HEK293 (cell line): Measurements from ENCODE around the gene IMPACT.

Source experiments
- CTCF ChIA-PET: fragments of 350-600 bp; formaldehyde crosslinking; extraction: SDS; loops from one replicate; lab custom pipeline; 2021; ENCODE audit warnings: antibody characterized with exemption; lab: Yijun Ruan, JAX
- POLR2A ChIA-PET: fragments of 300-600 bp; formaldehyde crosslinking; extraction: SDS; loops from one replicate; lab custom pipeline; 2020; ENCODE audit warnings: antibody characterized with exemption, inconsistent platforms; lab: Yijun Ruan, JAX
- H3K27ac ChIP-seq: fragments of 200-500 bp; sonication (Bioruptor generic); 2 replicates; pipeline ENCODE4 v1.5.1; 2014; ENCODE audit warnings: low read depth, low read length, control low read depth, inconsistent platforms; ENCODE audit errors: extremely low read depth
- H3K36me3 ChIP-seq, 2 experiments: fragments of 200-500 bp in 1 of 2; sonication (Bioruptor generic) in 1 of 2; 1 replicate in 1 of 2; 2 replicates in 1 of 2; pipeline ENCODE4 v1.5.1; 2014 to 2017; ENCODE audit warnings: inconsistent platforms in 2 of 2, low read length in 2 of 2; ENCODE audit not compliant: control insufficient read depth in 2 of 2, insufficient read depth in 1 of 2
- H3K4me1 ChIP-seq: fragments of 200-500 bp; sonication (Bioruptor generic); 2 replicates; pipeline ENCODE4 v1.5.1; 2014; ENCODE audit warnings: mild to moderate bottlenecking, low read length, inconsistent platforms; ENCODE audit not compliant: control insufficient read depth, insufficient read depth
- H3K4me3 ChIP-seq: 2 replicates; pipeline ENCODE4 v1.5.1; 2011; ENCODE audit warnings: low read depth, mild to moderate bottlenecking, control low read depth, low read length, moderate library complexity
- H3K9me3 ChIP-seq: fragments of 200-500 bp; sonication (Bioruptor generic); 2 replicates; pipeline ENCODE4 v1.5.1; 2014; ENCODE audit warnings: low read depth, low read length, inconsistent platforms; ENCODE audit not compliant: control insufficient read depth, insufficient read depth
- BCL11A ChIP-seq: fragments of 450-650 bp; formaldehyde crosslinking; IDR thresholded peaks from 2 replicates; pipeline ENCODE4 v1.5.1; 2016; ENCODE audit warnings: low read depth, missing biosample characterization, missing genetic modification characterization
- GLI2 ChIP-seq: fragments of 450-650 bp; formaldehyde crosslinking; IDR thresholded peaks from 2 replicates; pipeline ENCODE4; 2017; ENCODE audit warnings: missing biosample characterization, missing genetic modification characterization, low read depth, borderline replicate concordance
- GLI4 ChIP-seq: fragments of 450-650 bp; formaldehyde crosslinking; IDR thresholded peaks from 2 replicates; pipeline ENCODE4 v1.5.1; 2016; ENCODE audit warnings: missing biosample characterization, missing genetic modification characterization
- GLIS2 ChIP-seq: fragments of 450-650 bp; formaldehyde crosslinking; IDR thresholded peaks from 2 replicates; pipeline ENCODE4 v1.5.1; 2016; ENCODE audit warnings: missing biosample characterization, missing genetic modification characterization
- KLF8 ChIP-seq: fragments of 450-650 bp; formaldehyde crosslinking; IDR thresholded peaks from 2 replicates; pipeline ENCODE4 v1.5.1; 2016; ENCODE audit warnings: missing biosample characterization, missing genetic modification characterization
- MYNN ChIP-seq: fragments of 450-650 bp; formaldehyde crosslinking; IDR thresholded peaks from 2 replicates; pipeline ENCODE4 v1.5.1; 2016; ENCODE audit warnings: missing biosample characterization, missing genetic modification characterization, borderline replicate concordance
- OSR2 ChIP-seq: fragments of 450-650 bp; formaldehyde crosslinking; IDR thresholded peaks from 2 replicates; pipeline ENCODE4 v1.5.1; 2016; ENCODE audit warnings: missing biosample characterization, missing genetic modification characterization
- SCRT2 ChIP-seq: fragments of 450-650 bp; formaldehyde crosslinking; IDR thresholded peaks from 2 replicates; pipeline ENCODE4 v1.5.1; 2016; ENCODE audit warnings: missing biosample characterization, missing genetic modification characterization
- SP2 ChIP-seq: fragments of 450-650 bp; formaldehyde crosslinking; IDR thresholded peaks from 2 replicates; pipeline ENCODE4 v1.5.1; 2016; ENCODE audit warnings: missing biosample characterization, missing genetic modification characterization
- ZNF214 ChIP-seq: fragments of 450-650 bp; formaldehyde crosslinking; IDR thresholded peaks from 2 replicates; pipeline ENCODE4 v1.5.1; 2017; ENCODE audit warnings: missing biosample characterization, mild to moderate bottlenecking, missing genetic modification characterization, borderline replicate concordance
- ZNF341 ChIP-seq: fragments of 450-650 bp; formaldehyde crosslinking; IDR thresholded peaks from 2 replicates; pipeline ENCODE4; 2016; ENCODE audit warnings: low read depth, missing biosample characterization, missing genetic modification characterization
- ZNF416 ChIP-seq: fragments of 450-650 bp; formaldehyde crosslinking; IDR thresholded peaks from 2 replicates; pipeline ENCODE4 v1.5.1; 2016; ENCODE audit warnings: missing biosample characterization, missing genetic modification characterization
- ZNF473 ChIP-seq: fragments of 450-650 bp; formaldehyde crosslinking; IDR thresholded peaks from 2 replicates; pipeline ENCODE4 v1.5.1; 2017; ENCODE audit warnings: missing biosample characterization, missing genetic modification characterization
- ZNF48 ChIP-seq: fragments of 450-650 bp; formaldehyde crosslinking; IDR thresholded peaks from 2 replicates; pipeline ENCODE4 v1.5.1; 2016; ENCODE audit warnings: missing biosample characterization, missing genetic modification characterization
- ZNF501 ChIP-seq: fragments of 450-650 bp; formaldehyde crosslinking; IDR thresholded peaks from 2 replicates; pipeline ENCODE4 v1.5.1; 2016; ENCODE audit warnings: missing biosample characterization, missing genetic modification characterization
- ZNF514 ChIP-seq: fragments of 450-650 bp; formaldehyde crosslinking; IDR thresholded peaks from 2 replicates; pipeline ENCODE4 v1.5.1; 2016; ENCODE audit warnings: missing biosample characterization, missing genetic modification characterization
- ZNF530 ChIP-seq: fragments of 450-650 bp; formaldehyde crosslinking; IDR thresholded peaks from 2 replicates; pipeline ENCODE4 v1.5.1; 2016; ENCODE audit warnings: low read depth, missing biosample characterization, missing genetic modification characterization
- ZNF549 ChIP-seq: fragments of 450-650 bp; IDR thresholded peaks from 2 replicates; pipeline ENCODE4 v1.5.1; 2018; ENCODE audit warnings: missing biosample characterization, missing genetic modification characterization, mild to moderate bottlenecking, inconsistent platforms, moderate library complexity
- ZNF585B ChIP-seq: fragments of 450-650 bp; formaldehyde crosslinking; IDR thresholded peaks from 2 replicates; pipeline ENCODE4 v1.5.1; 2016; ENCODE audit warnings: missing biosample characterization, missing genetic modification characterization
- ZNF670 ChIP-seq: fragments of 450-650 bp; formaldehyde crosslinking; IDR thresholded peaks from 2 replicates; pipeline ENCODE4 v1.5.1; 2016; ENCODE audit warnings: missing biosample characterization, missing genetic modification characterization, low read depth
- ZNF785 ChIP-seq: fragments of 450-650 bp; formaldehyde crosslinking; IDR thresholded peaks from 2 replicates; pipeline ENCODE4 v1.5.1; 2016; ENCODE audit warnings: missing biosample characterization, missing genetic modification characterization
- TF ChIP-seq, protein P1 (sequence below): fragments of 450-650 bp; formaldehyde crosslinking; IDR thresholded peaks from 2 replicates; pipeline ENCODE4 v1.5.1; 2016; ENCODE audit warnings: missing biosample characterization, missing genetic modification characterization, low read depth
- TF ChIP-seq, protein P2 (sequence below): fragments of 450-650 bp; formaldehyde crosslinking; optimal IDR thresholded peaks from 2 replicates; pipeline ENCODE3; 2016; ENCODE audit warnings: missing biosample characterization, mild to moderate bottlenecking, missing genetic modification characterization
- TF ChIP-seq, protein P3 (sequence below): sonication (generic); formaldehyde crosslinking; IDR thresholded peaks from 2 replicates; pipeline ENCODE4 v1.8.1; 2022; ENCODE audit warnings: mild to moderate bottlenecking, moderate library complexity, missing genetic modification reagents

IMPACT gene

DNA sequence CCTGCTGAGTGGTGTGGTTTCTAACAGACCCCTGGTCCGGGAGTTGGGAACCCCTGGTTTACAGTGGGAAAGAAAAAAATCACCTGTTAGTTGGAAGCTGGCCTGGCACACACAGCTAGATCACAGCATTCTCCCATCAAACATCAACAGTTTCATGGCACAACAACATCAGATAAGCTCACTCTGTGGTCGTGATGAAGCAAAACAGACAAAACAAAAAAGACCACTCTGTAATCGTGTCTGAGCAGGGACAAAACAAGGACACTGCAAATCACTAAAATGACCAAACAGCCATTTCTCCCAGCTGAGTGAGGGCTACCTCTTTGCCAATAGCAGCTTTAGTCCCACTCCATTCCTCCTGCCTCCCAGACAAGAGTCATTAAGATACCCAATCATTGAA, 9.0 kb upstream of the IMPACT start (continued):
- TF ChIP-seq, protein P1, sequence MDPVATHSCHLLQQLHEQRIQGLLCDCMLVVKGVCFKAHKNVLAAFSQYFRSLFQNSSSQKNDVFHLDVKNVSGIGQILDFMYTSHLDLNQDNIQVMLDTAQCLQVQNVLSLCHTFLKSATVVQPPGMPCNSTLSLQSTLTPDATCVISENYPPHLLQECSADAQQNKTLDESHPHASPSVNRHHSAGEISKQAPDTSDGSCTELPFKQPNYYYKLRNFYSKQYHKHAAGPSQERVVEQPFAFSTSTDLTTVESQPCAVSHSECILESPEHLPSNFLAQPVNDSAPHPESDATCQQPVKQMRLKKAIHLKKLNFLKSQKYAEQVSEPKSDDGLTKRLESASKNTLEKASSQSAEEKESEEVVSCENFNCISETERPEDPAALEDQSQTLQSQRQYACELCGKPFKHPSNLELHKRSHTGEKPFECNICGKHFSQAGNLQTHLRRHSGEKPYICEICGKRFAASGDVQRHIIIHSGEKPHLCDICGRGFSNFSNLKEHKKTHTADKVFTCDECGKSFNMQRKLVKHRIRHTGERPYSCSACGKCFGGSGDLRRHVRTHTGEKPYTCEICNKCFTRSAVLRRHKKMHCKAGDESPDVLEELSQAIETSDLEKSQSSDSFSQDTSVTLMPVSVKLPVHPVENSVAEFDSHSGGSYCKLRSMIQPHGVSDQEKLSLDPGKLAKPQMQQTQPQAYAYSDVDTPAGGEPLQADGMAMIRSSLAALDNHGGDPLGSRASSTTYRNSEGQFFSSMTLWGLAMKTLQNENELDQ (tag by site-specific recombination): no peak
- TF ChIP-seq ZNF549 (no peak), SP2 (tag by site-specific recombination) (no peak), GLI4 (tag by site-specific recombination) (no peak)
- TF ChIP-seq, all 188 proteins: peak for 0

DNA sequence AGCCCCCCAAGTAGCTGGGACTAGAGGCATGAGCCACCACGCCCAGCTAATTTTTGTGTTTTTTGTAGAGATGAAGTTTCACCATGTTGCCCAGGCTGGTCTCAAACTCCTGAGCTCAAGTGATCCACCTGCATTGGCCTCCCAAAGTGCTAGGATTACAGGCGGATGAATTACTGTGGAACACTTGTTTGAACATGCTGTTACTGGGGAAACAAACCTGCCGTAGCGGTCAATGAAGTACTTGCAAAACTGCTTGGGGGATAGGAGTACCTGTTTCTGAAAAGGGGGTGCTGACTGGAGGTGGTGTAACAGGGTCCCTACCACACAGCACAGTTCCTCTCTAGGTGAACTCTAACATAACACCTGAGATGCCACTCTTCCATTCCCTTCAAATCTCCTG, 5.9 kb upstream of the IMPACT start:
- Histone ChIP-seq H3K4me3 (no peak overlapping the region), H3K9me3 (no peaks in the 10 kb centered on the region), H3K27ac (no peak overlapping the region), H3K36me3 (no peaks in the 10 kb centered on the region), H3K4me1 (no peaks in the 10 kb centered on the region)
- CTCF ChIA-PET: interaction anchor here (0.6 kb wide), 1 partner anchor 387 kb away, joined by 3 read pairs; no protein-coding TSS in a partner anchor
- POLR2A ChIA-PET: interaction anchor here (1.7 kb wide), 1 partner anchor 23 kb away, joined by 3 read pairs; the partner anchor contains the start of gene OSBPL1A
- no peak for TF ChIP-seq ZNF214 (tag by site-specific recombination)
- TF ChIP-seq BCL11A: no peak
- TF ChIP-seq, protein P2, sequence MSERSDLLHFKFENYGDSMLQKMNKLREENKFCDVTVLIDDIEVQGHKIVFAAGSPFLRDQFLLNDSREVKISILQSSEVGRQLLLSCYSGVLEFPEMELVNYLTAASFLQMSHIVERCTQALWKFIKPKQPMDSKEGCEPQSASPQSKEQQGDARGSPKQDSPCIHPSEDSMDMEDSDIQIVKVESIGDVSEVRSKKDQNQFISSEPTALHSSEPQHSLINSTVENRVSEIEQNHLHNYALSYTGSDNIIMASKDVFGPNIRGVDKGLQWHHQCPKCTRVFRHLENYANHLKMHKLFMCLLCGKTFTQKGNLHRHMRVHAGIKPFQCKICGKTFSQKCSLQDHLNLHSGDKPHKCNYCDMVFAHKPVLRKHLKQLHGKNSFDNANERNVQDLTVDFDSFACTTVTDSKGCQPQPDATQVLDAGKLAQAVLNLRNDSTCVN: no peak
- no peak for TF ChIP-seq ZNF341 (tag by site-specific recombination)
- TF ChIP-seq KLF8 (tag by site-specific recombination): no peak
- TF ChIP-seq ZNF530 (tag by site-specific recombination): no peak
- TF ChIP-seq ZNF473 (tag by site-specific recombination): no peak
- no peak for TF ChIP-seq ZNF514
- TF ChIP-seq ZNF48: no peak
- TF ChIP-seq SCRT2 (tag by site-specific recombination): no peak
- TF ChIP-seq ZNF585B (tag by site-specific recombination): no peak
- no peak for TF ChIP-seq ZNF416
- TF ChIP-seq ZNF785 (tag by site-specific recombination): no peak
- TF ChIP-seq, protein P3, sequence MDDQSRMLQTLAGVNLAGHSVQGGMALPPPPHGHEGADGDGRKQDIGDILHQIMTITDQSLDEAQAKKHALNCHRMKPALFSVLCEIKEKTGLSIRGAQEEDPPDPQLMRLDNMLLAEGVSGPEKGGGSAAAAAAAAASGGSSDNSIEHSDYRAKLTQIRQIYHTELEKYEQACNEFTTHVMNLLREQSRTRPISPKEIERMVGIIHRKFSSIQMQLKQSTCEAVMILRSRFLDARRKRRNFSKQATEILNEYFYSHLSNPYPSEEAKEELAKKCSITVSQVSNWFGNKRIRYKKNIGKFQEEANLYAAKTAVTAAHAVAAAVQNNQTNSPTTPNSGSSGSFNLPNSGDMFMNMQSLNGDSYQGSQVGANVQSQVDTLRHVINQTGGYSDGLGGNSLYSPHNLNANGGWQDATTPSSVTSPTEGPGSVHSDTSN (CRISPR knock-in tag): no peak
- no peak for TF ChIP-seq MYNN (tag by site-specific recombination)
- no peak for TF ChIP-seq ZNF670
- no peak for TF ChIP-seq GLIS2
- no peak for TF ChIP-seq OSR2 (tag by site-specific recombination)
- no peak for TF ChIP-seq ZNF501 (tag by site-specific recombination)
- TF ChIP-seq GLI2: no peak
